GM18868 (cell line): ENCODE measurements around the gene FBXO2.

Experiments used
- ATAC-seq: cut with Tn5 transposase; IDR thresholded peaks from one replicate; pipeline ENCODE4 v1.9.1; 2021; ENCODE audit warnings: mild to moderate bottlenecking, moderate library complexity; ENCODE audit not compliant: unreplicated experiment

Gene FBXO2

DNA sequence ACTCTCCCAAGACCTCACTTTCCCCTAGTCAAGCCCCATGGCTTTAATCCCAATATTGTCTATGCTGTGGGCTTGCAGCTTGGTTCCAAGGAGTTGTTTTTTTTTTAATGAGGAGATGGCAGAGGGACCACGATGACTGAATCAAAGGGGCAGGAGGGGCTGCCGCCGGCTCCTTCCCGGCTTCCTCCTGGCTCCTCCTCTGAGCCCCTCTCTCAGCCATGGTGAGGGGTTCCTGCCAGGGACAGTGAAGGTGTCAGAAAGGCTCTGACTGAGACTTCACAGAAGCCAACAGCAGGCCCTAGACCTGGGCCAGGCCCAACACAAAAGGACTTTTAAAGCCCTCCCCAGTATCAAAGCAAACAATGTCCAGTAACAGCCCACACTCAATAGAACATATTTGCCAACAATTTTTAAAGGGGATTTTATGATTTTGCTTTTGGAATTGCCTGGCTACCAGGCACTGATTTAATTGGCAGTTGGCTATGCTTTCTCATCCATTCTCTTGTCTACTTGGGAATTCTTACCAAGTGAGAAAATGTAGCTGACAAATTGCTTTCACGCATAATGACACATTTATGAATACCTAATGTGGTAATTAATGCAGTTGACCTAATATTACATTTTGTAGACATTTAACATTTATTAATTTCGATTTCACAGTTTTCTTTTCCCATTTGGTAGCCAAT, 54.2 kb downstream of the FBXO2 start:
- no peak for ATAC-seq

DNA sequence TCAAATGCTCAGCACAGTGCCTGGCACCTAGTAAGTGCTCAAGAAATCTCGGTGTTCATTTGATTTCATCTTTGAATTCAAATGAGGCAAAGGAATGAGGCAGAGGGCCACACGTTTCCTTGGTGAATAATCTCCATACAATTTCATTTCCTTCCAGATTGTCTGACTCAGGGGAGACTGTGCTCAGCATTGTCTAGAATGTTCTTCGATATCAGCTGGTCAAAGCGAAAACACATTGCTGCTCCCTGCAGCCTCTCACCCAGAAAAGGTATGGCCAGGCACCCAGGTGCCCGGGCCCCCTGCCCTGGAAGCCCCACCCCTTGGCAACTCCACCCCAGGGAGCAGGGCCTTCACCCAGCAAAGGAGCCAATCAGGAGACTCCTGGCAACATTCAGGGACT, 55.8 kb downstream of the FBXO2 start:
- ATAC-seq: no peak
